Measurements from ENCODE around the gene HAGHL. TPM values are rescaled to one million over a fixed set of nuclear protein-coding genes. Genes with fewer than 3 reads are reported as not detected.

The HAGHL gene
- total RNA-seq, 4 donors from 2014 or later: 1.7 to 5.7 (median 4.8) TPM; not detected in 1

GRCh38 chr16:719815-720446 is 7.0 kb upstream of the HAGHL start:
- H3K27me3 ChIP-seq: peaks cover 0 to 36% (median 6%) of the 10 kb centered on the region in 4 donors
- no peak for DNase-seq
- H3K4me1 ChIP-seq: peaks cover 27 to 60% (median 34%) of the 10 kb centered on the region in 3 donors
- WGBS, 2 donors: 8 to 27% methylated on average over 4 to 15 of the region's 16 CpGs
- no peak for TF ChIP-seq CTCF (IDR thresholded peaks at IDR 0.05)
- no peaks in the 10 kb centered on the region for H3K36me3 ChIP-seq
- intact Hi-C loops (cut with DNase I): no loop called here
- no peaks in the 10 kb centered on the region for H3K9me3 ChIP-seq
- peak overlapping the region; percentile 59 to 87 (median 72) for H3K4me3 ChIP-seq
- peak overlapping the region; percentile 78 to 90 (median 84) for H3K27ac ChIP-seq

GRCh38 chr16:720447-720989 is 6.4 kb upstream of the HAGHL start:
- intact Hi-C loops (cut with DNase I): no loop called here
- 0% methylated on average over 2 of the region's 38 CpGs for WGBS, 2 donors
- TF ChIP-seq POLR2A (IDR thresholded peaks at IDR 0.05): no peak
- no peak for TF ChIP-seq CTCF (IDR thresholded peaks at IDR 0.05)

GRCh38 chr16:720990-721764 is 5.7 kb upstream of the HAGHL start, which contains the start of gene ANTKMT:
Gene ANTKMT, plus strand, starts transcription at chr16:721146. Its CDS starts 129 bp downstream, at chr16:721275.
- DNase-seq: no peak
- intact Hi-C loops (cut with DNase I): no loop called here
- Histone ChIP-seq H3K27me3 (peaks cover 0 to 38% (median 3%) of the 10 kb centered on the region in 4 donors), H3K4me1 (peaks cover 22 to 53% (median 23%) of the 10 kb centered on the region in 3 donors), H3K36me3 (no peaks in the 10 kb centered on the region), H3K27ac (peak within 1 kb of the TSS; percentile 78 to 90 (median 84)), H3K4me3 (peak within 1 kb of the TSS; percentile 59 to 87 (median 72)), H3K9me3 (no peaks in the 10 kb centered on the region)
- WGBS, 2 donors: no CpG with 5 or more reads among the region's 106 CpGs
- TF ChIP-seq CTCF (IDR thresholded peaks at IDR 0.05) (peak in 4 of 6 experiments; percentile 10 to 48 (median 24)), POLR2A (IDR thresholded peaks at IDR 0.05) (peak in 3 of 4 donors; percentile 42 to 71 (median 66))

More at GRCh38 chr16:720447-720989, 6.4 kb upstream of the HAGHL start:
- DNase-seq: no peak
- Histone ChIP-seq H3K4me1 (peaks cover 27 to 55% (median 30%) of the 10 kb centered on the region in 3 donors), H3K4me3 (peak overlapping the region; percentile 59 to 87 (median 72)), H3K27me3 (peaks cover 0 to 38% (median 6%) of the 10 kb centered on the region in 4 donors), H3K27ac (peak overlapping the region; percentile 78 to 90 (median 84)), H3K9me3 (no peaks in the 10 kb centered on the region), H3K36me3 (no peaks in the 10 kb centered on the region)

- no peak for DNase-seq
- Histone ChIP-seq H3K4me1 (peaks cover 22 to 53% (median 24%) of the 10 kb centered on the region in 3 donors), H3K9me3 (no peaks in the 10 kb centered on the region), H3K27ac (peak overlapping the region in 3 of 4 donors; percentile 80 to 90 (median 88)), H3K4me3 (peak overlapping the region; percentile 59 to 87 (median 72)), H3K36me3 (no peaks in the 10 kb centered on the region), H3K27me3 (peaks cover 0 to 38% (median 1%) of the 10 kb centered on the region in 4 donors)
- no peak for TF ChIP-seq POLR2A (IDR thresholded peaks at IDR 0.05)
- no peak for TF ChIP-seq CTCF (IDR thresholded peaks at IDR 0.05)
- intact Hi-C loops (cut with DNase I): no loop called here
- 55% methylated on average over 13 of the region's 51 CpGs; no CpG with 5 or more reads in 1 of the 2 donors for WGBS, 2 donors
These were observed 5.0 kb upstream of the HAGHL start for GRCh38 chr16:721765-722540.

Measured in esophagus squamous epithelium (tissue), 5 donors.